NK-92 (cell line): ENCODE results near the gene KIF19.

ENCODE experiments used
- DNase-seq: peaks from one replicate; lab custom pipeline; 2025; ENCODE audit not compliant: unreplicated experiment; lab: John Stamatoyannopoulos, UW

KIF19 gene

DNA sequence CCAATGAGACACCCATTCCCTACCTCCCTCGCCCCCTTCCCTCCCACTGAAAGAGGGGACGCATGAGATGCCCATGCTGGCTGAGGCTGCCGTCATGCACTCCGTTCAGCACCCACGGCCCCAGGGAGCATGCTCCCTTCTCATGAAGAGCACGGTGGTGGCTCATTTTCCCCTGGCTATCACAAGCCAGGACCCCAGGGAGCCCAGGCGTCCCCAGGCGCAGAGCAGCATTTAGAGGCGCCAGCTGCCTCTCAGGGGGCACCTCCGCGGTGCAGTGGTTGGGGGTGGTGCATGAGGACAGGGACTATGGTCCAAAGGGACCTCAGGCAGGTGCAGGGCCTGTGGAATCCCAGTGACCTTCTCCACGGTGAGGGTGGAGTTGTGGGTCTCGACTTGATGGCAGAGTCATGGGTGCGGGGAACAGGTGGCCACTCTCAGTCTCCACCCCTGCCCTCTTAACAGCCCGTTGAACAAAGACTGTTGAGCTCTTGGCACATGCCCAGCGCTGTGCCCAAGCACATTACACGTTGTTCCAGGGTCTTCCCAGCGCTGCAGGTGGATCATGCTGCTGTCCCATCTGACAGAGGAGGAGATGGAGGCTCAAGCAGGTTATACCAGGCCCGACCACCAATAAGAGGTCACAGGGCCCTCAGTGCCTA lies 13.6 kb downstream of the KIF19 start:
- DNase-seq, result no peak

DNA sequence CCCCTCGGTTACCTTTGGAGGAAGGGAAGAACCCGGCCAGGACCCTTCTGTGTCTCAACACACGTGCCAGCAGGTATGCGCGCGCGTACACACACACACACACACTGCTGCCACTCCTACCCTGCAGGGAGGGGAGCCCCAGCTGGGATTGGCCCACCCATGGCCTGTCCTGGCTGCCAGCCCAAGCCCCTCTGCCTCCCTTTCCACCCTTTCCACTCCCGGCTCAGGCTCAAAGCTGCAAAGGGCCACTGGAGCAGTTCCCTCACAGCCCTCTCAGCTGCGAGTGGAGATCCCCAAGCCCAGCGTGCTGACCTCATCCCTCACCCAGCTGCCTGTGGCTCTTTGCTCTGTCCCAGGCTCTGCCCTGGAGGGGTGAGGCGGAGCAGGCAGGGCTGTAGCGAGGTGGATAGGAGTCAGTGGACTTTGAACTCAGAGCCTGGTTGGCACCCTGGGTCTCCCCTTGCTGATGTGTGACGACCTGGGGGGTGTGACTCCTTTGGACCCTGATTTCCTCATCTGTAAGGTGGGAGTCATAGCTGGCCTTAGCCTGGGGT lies 14.5 kb downstream of the KIF19 start:
- no peak for DNase-seq

DNA sequence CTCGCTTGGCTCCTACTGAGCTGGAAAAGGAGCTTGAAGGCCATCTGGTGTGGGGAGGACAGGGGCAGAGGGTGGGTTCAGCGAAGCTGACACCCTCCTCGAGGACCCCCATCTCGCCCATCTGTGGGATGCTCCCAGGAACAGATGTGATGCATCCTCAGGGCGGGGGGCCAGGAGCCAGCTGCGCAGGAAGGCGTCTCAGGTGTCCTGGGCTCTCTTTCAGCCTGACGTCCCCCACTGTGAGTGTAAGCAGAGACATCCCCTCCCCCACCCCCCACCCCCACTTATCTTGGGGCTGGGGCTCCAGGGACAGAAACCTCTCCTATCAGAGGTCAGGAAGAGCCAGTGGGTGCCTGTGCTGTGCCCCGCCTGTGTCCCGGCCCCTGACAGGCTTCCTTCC lies 16.2 kb downstream of the KIF19 start:
- no peak for DNase-seq

GRCh38 chr17:74343121-74343520 lies 17.1 kb downstream of the KIF19 start:
- no peak for DNase-seq

- no peak for DNase-seq
Measured at GRCh38 chr17:74343526-74344284, 17.7 kb downstream of the KIF19 start.

GRCh38 chr17:74344658-74345057 lies 18.6 kb downstream of the KIF19 start:
- no peak for DNase-seq

DNA sequence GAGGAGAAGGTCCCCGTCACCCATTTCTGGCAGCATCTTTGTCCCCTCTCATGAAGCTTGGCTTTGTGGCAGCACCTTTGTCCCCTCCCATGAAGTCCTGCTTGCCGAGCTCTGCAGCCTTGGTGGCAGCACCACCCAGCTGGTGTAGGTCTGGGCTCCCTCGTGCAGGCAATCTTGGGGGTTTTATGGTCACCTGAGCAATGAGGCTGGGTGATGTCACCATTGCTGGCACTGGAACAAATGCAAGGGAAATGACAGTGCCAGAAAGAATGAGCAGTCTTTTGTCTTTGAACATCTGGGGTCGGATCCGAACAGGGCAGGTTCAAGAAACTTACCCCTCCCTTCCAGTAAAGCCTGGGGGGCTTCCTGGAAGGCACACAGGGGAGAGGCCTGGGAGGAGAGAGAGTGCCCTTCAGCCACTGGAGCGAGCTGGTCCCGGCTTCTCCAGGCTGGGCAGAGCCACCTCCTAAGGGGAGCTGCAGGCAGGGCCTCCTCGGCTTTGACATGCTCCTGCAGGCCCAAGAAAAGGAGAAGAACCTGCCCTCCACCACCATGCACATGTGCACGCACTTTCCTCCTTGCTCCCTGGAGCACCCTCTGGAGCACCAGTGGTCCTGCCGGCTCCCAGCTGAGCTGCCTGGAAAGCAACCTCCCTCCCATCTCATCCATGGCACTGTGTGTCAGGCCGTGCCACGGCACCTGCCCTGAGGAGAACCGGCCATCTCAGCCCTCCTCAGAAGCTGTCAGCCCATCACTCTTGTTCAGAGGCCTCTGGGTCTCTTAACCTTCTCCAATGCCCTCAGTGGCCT lies 19.6 kb downstream of the KIF19 start:
- no peak for DNase-seq

DNA sequence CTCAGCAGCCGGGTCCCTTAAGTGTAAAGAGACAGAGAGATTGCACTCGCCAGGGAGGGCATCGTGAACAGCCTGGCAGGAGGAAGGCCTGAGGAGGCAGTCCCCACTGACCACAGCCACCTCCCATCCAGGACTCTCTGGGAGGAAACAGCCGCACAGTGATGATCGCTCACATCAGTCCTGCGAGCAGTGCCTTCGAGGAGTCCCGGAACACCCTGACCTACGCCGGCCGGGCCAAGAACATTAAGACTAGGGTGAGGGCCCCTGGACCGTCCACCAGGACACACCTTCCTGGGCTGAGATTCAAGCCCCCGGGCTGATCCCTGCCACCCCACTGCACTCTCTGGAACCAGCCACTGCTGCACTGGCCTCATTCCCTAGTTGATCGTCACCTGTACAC lies 21.6 kb downstream of the KIF19 start:
- DNase-seq, result no peak

DNA sequence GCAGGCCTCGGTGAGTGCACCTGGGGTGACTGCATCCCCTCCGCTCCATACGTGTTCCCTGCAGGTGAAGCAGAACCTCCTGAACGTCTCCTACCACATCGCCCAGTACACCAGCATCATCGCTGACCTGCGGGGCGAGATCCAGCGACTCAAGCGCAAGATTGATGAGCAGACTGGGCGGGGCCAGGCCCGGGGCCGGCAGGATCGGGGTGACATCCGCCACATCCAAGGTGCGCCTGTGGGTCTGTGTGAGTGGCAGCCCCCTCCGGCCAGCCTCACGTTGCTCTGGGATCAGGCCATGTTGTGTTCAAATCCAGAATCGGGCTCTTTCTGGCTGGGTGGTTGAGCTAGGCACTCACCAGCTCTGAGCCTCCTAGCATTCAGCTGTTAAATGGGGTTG lies 23.1 kb downstream of the KIF19 start:
- DNase-seq, result no peak

DNA sequence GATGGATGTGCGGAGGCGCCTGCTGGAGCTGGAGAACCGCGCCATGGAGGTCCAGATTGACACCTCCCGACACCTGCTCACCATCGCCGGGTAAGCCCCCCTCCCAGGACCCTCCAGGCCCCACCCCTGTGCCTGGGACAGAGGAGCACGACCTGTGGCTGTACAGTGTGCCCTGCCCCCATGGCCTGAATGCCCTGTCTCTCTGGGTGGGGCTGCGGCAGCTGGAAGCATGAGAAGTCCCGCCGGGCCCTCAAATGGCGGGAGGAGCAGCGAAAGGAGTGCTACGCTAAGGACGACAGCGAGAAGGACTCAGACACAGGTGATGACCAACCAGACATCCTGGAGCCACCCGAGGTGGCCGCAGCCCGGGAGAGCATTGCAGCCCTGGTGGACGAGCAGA lies 24.5 kb downstream of the KIF19 start:
- DNase-seq, result no peak

DNA sequence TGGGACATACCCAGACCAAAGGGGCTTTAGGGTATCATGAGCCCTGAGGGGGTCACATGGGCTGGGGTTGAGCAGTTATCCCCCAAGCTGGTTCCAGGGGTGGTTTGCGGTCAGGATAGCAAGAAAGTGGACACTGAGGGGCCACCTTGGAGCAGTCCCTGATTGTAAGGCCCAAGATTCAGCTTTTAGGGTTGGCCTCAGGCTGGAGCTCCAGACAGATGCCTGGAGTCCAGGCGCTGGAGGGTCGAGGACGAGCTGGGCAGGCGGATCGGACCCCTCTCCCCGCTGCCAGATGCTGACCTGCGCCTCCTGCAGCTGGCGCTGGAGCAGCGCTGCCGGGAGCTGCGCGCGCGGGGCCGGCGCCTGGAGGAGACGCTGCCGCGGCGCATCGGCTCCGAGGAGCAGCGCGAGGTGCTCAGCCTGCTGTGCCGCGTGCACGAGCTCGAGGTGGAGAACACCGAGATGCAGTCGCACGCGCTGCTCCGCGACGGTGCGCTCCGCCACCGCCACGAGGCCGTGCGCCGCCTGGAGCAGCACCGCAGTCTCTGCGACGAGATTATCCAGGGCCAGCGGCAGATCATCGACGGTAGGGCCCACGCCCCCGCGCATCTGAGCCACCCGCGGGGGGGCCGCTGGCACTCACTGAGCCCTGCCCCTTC lies 25.7 kb downstream of the KIF19 start:
- DNase-seq, result no peak

GRCh38 chr17:74353446-74354060 lies 27.5 kb downstream of the KIF19 start:
- no peak for DNase-seq

DNA sequence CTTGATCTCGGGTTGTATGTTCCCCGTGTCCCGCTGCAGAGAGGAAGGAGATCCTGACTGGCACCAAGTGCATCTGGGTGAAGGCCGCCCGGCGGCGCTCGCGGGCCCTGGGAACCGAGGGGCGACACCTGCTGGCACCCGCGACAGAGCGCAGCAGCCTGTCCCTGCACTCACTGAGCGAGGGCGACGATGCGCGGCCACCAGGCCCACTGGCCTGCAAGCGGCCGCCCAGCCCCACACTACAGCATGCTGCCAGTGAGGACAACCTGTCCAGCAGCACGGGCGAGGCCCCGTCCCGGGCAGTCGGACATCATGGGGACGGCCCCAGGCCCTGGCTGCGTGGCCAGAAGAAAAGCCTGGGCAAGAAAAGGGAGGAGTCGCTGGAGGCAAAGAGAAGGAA lies 28.1 kb downstream of the KIF19 start:
- no peak for DNase-seq

DNA sequence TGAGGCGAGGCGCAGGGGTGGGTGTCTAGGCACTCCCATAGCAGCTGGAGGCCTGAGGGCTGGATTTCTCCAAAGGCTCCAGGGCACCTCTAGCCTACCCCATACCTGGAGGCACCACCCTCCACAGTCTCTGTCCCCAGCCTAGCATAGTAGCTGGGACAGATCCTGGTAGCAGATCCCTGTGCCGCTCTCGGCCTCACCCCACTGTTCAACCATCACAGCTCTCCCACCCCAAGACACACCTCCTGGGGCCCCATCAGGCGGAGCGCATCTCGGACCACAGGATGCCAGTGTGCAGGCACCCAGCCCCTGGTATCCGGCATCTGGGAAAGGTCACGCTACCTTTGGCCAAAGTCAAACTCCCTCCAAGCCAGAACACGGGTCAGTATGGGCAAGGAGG lies 28.5 kb downstream of the KIF19 start:
- no peak for DNase-seq

- no peak for DNase-seq
Measured at GRCh38 chr17:74355065-74355464, 29.0 kb downstream of the KIF19 start.

GRCh38 chr17:74356646-74357465 lies 30.8 kb downstream of the KIF19 start:
- no peak for DNase-seq

- no peak for DNase-seq
Measured at GRCh38 chr17:74357466-74357809, 31.4 kb downstream of the KIF19 start.

- DNase-seq, result no peak
Measured at GRCh38 chr17:74358697-74359096, 32.7 kb downstream of the KIF19 start.

GRCh38 chr17:74359916-74360315 lies 33.9 kb downstream of the KIF19 start:
- DNase-seq, result no peak

GRCh38 chr17:74360899-74361229 lies 34.8 kb downstream of the KIF19 start:
- DNase-seq, result no peak
